HepG2 (cell line): ENCODE measurements around the gene SIX3. TPM values are rescaled to one million over a fixed set of nuclear protein-coding genes. Genes with fewer than 3 reads are reported as not detected.

Experiments used
- ASH2L ChIP-seq: fragments of 300-600, 200-600 bp; sonication (generic); IDR thresholded peaks from 2 replicates; pipeline ENCODE4 v1.7.0; 2017; ENCODE audit warnings: low read depth, mild to moderate bottlenecking, moderate library complexity, mixed read lengths, low read length; ENCODE audit not compliant: insufficient read length
- HOXA5 ChIP-seq: sonication (generic); formaldehyde crosslinking; IDR thresholded peaks from 2 replicates; pipeline ENCODE4 v1.4.0; 2020; ENCODE audit warnings: missing genetic modification reagents
- NCOA2 ChIP-seq: sonication (generic); formaldehyde crosslinking; IDR thresholded peaks from 2 replicates; pipeline ENCODE4 v1.8.0; 2022; ENCODE audit warnings: inconsistent platforms
- PAF1 ChIP-seq: IDR thresholded peaks from 2 replicates; pipeline ENCODE4 v1.6.1; 2016; ENCODE audit warnings: missing genetic modification reagents, missing compliant biosample characterization
- SAP130 ChIP-seq: IDR thresholded peaks from 2 replicates; pipeline ENCODE4 v1.6.1; 2016; ENCODE audit warnings: low read depth
- WIZ ChIP-seq: sonication (generic); formaldehyde crosslinking; IDR thresholded peaks from 2 replicates; pipeline ENCODE4 v1.5.1; 2020; ENCODE audit warnings: mild to moderate bottlenecking, missing genetic modification reagents
- ZMYM4 ChIP-seq: sonication (generic); formaldehyde crosslinking; IDR thresholded peaks from 2 replicates; pipeline ENCODE4 v1.8.1; 2023; ENCODE audit warnings: mild to moderate bottlenecking, missing genetic modification reagents
- ZNF331 ChIP-seq: sonication (generic); formaldehyde crosslinking; IDR thresholded peaks from 2 replicates; pipeline ENCODE4 v1.4.0; 2020; ENCODE audit warnings: missing genetic modification reagents
- ZNF709 ChIP-seq: sonication (generic); formaldehyde crosslinking; IDR thresholded peaks from 2 replicates; pipeline ENCODE4 v1.5.0; 2020; ENCODE audit warnings: mild to moderate bottlenecking, missing genetic modification reagents
- ZNF816 ChIP-seq: sonication (generic); formaldehyde crosslinking; IDR thresholded peaks from 2 replicates; pipeline ENCODE4 v1.8.0; 2022; ENCODE audit warnings: missing genetic modification reagents, mild to moderate bottlenecking, borderline replicate concordance
- ZNF850 ChIP-seq: sonication (generic); formaldehyde crosslinking; conservative IDR thresholded peaks from 2 replicates; pipeline ENCODE4 v1.9.0; 2021; ENCODE audit warnings: mild to moderate bottlenecking, missing genetic modification reagents
- polyA plus RNA-seq, 8 experiments: library from polyadenylated mRNA; depleted of rRNA in 3 of 8; stranded (reverse) in 7 of 8; unstranded in 1 of 8; fragments of >200 nt; fragmentation: Illumina TruSeq in 4 of 8; extraction: Trizol in 4 of 8; gene quantifications; 2 replicates each; pipeline versions ENCODE4 v1.2.1 to v1.2.3, GENCODE V29; 2011 to 2016; ENCODE audit warnings: low read depth in 4 of 8, missing spikeins in 1 of 8, mixed read lengths in 1 of 8; ENCODE audit not compliant: insufficient read depth in 1 of 8
- total RNA-seq, 5 experiments: library from RNA; depleted of rRNA; stranded (reverse); fragments of >200 nt; fragmentation: Illumina TruSeq; extraction: Trizol; gene quantifications; 2 replicates each; pipeline ENCODE4 v1.2.3, GENCODE V29; 2016; ENCODE audit warnings: low read depth in 1 of 5
- TF ChIP-seq, protein P1 (sequence below): IDR thresholded peaks from 2 replicates; pipeline ENCODE4 v1.6.1; 2016; ENCODE audit warnings: low read depth, borderline replicate concordance
- TF ChIP-seq, protein P2 (sequence below), 2 experiments: fragments of 450-650 bp in 1 of 2; sonication (generic) in 1 of 2; formaldehyde crosslinking; IDR thresholded peaks; 2 replicates each; pipeline versions ENCODE4 v1.5.0 to v1.8.0; 2020 to 2022; ENCODE audit warnings: mild to moderate bottlenecking in 1 of 2, missing genetic modification reagents in 1 of 2
- TF ChIP-seq, protein P3 (sequence below): sonication (generic); formaldehyde crosslinking; IDR thresholded peaks from 2 replicates; pipeline ENCODE4 v1.5.0; 2020; ENCODE audit warnings: mild to moderate bottlenecking, missing genetic modification reagents
- TF ChIP-seq, protein P4 (sequence below): sonication (generic); formaldehyde crosslinking; IDR thresholded peaks from 2 replicates; pipeline ENCODE4 v1.5.0; 2020; ENCODE audit warnings: mild to moderate bottlenecking, missing genetic modification reagents
- TF ChIP-seq, protein P5 (sequence below): sonication (generic); formaldehyde crosslinking; IDR thresholded peaks from 2 replicates; pipeline ENCODE4 v1.9.0; 2022; ENCODE audit warnings: missing genetic modification reagents, mild to moderate bottlenecking, borderline replicate concordance
- TF ChIP-seq, protein P6 (sequence below): sonication (generic); formaldehyde crosslinking; IDR thresholded peaks from 2 replicates; pipeline ENCODE4 v1.4.0; 2020; ENCODE audit warnings: missing genetic modification reagents
- TF ChIP-seq, protein P7 (sequence below): conservative IDR thresholded peaks from 2 replicates; pipeline ENCODE4 v1.6.1; 2018; ENCODE audit warnings: missing genetic modification reagents

The SIX3 gene
- total and polyA plus RNA-seq, 2 of the 13 experiments (the other 11 are each of a cell fraction or from before 2014, with no cell fraction given): not detected

DNA sequence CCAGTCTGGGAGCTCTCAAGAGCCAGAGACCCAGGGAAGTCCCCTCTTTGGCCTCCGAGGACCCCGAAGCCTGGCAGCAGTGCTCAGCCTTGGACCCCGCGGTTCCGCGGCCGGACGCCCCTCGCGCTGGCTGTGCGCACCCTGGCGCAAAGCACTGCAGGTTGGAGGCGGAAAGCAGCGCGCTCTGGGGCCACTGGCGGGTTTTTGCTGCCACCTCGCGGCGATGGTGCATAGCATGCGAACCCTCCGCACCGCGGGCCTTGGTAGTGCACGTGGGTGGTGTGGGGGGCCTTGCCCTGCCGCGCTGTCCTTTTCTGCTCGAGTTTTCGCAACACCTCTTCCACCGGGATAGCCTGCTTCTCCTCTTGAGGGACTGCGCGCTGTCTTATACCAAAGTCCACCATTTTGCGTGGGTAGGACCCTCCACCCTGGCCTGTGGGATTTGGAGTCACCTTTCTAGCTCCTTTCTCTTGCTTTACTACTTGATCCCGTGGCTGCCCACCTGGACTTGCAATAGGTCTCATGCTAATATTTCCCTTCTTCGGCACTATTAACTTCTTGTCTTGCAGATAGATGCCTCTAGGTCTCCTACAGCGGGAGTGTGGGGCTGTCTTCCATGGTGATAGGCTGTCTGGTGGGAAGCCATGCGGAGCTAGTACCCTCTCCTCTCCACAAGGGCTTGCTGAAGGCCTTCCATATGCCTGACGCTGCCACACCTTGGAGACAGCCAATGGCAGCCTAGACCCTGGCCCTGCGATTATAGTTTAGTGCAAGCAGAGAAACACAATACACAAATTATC is 14.3 kb downstream of the SIX3 start (continued):
- no peak for TF ChIP-seq SAP130 (CRISPR knock-in tag)
- TF ChIP-seq HOXA5 (CRISPR knock-in tag): peak; percentile 63; the same call in 1 of the 2 replicates
- TF ChIP-seq, protein P1, sequence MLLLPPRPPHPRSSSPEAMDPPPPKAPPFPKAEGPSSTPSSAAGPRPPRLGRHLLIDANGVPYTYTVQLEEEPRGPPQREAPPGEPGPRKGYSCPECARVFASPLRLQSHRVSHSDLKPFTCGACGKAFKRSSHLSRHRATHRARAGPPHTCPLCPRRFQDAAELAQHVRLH (CRISPR knock-in tag): peak; percentile 60; the same call in 1 of the 2 replicates
- TF ChIP-seq, protein P2, sequence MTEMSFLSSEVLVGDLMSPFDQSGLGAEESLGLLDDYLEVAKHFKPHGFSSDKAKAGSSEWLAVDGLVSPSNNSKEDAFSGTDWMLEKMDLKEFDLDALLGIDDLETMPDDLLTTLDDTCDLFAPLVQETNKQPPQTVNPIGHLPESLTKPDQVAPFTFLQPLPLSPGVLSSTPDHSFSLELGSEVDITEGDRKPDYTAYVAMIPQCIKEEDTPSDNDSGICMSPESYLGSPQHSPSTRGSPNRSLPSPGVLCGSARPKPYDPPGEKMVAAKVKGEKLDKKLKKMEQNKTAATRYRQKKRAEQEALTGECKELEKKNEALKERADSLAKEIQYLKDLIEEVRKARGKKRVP (CRISPR knock-in tag; IDR thresholded peaks at IDR 0.05): no peak
- no peak for TF ChIP-seq ZNF816 (CRISPR knock-in tag)
- peak; percentile 64; the same call in 1 of the 2 replicates for TF ChIP-seq ZNF331 (CRISPR knock-in tag)
- TF ChIP-seq, protein P3, sequence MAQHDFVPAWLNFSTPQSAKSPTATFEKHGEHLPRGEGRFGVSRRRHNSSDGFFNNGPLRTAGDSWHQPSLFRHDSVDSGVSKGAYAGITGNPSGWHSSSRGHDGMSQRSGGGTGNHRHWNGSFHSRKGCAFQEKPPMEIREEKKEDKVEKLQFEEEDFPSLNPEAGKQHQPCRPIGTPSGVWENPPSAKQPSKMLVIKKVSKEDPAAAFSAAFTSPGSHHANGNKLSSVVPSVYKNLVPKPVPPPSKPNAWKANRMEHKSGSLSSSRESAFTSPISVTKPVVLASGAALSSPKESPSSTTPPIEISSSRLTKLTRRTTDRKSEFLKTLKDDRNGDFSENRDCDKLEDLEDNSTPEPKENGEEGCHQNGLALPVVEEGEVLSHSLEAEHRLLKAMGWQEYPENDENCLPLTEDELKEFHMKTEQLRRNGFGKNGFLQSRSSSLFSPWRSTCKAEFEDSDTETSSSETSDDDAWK (CRISPR knock-in tag): no peak
- TF ChIP-seq, protein P4, sequence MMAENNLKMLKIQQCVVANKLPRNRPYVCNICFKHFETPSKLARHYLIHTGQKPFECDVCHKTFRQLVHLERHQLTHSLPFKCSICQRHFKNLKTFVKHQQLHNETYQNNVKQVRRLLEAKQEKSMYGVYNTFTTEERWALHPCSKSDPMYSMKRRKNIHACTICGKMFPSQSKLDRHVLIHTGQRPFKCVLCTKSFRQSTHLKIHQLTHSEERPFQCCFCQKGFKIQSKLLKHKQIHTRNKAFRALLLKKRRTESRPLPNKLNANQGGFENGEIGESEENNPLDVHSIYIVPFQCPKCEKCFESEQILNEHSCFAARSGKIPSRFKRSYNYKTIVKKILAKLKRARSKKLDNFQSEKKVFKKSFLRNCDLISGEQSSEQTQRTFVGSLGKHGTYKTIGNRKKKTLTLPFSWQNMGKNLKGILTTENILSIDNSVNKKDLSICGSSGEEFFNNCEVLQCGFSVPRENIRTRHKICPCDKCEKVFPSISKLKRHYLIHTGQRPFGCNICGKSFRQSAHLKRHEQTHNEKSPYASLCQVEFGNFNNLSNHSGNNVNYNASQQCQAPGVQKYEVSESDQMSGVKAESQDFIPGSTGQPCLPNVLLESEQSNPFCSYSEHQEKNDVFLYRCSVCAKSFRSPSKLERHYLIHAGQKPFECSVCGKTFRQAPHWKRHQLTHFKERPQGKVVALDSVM: no peak
- no peak for TF ChIP-seq PAF1 (CRISPR knock-in tag)
- TF ChIP-seq, protein P5, sequence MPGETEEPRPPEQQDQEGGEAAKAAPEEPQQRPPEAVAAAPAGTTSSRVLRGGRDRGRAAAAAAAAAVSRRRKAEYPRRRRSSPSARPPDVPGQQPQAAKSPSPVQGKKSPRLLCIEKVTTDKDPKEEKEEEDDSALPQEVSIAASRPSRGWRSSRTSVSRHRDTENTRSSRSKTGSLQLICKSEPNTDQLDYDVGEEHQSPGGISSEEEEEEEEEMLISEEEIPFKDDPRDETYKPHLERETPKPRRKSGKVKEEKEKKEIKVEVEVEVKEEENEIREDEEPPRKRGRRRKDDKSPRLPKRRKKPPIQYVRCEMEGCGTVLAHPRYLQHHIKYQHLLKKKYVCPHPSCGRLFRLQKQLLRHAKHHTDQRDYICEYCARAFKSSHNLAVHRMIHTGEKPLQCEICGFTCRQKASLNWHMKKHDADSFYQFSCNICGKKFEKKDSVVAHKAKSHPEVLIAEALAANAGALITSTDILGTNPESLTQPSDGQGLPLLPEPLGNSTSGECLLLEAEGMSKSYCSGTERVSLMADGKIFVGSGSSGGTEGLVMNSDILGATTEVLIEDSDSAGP (CRISPR knock-in tag): peak; percentile 88
- TF ChIP-seq ZNF709 (CRISPR knock-in tag): no peak
- TF ChIP-seq ZNF850: no peak
- TF ChIP-seq WIZ (CRISPR knock-in tag): peak; percentile 70; the same call in 1 of the 2 replicates
- TF ChIP-seq ZMYM4 (CRISPR knock-in tag): peak; percentile 47; the same call in 1 of the 2 replicates
- TF ChIP-seq, protein P6, sequence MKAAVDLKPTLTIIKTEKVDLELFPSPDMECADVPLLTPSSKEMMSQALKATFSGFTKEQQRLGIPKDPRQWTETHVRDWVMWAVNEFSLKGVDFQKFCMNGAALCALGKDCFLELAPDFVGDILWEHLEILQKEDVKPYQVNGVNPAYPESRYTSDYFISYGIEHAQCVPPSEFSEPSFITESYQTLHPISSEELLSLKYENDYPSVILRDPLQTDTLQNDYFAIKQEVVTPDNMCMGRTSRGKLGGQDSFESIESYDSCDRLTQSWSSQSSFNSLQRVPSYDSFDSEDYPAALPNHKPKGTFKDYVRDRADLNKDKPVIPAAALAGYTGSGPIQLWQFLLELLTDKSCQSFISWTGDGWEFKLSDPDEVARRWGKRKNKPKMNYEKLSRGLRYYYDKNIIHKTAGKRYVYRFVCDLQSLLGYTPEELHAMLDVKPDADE: no peak
- TF ChIP-seq ASH2L: peak; percentile 23
- TF ChIP-seq, protein P7, sequence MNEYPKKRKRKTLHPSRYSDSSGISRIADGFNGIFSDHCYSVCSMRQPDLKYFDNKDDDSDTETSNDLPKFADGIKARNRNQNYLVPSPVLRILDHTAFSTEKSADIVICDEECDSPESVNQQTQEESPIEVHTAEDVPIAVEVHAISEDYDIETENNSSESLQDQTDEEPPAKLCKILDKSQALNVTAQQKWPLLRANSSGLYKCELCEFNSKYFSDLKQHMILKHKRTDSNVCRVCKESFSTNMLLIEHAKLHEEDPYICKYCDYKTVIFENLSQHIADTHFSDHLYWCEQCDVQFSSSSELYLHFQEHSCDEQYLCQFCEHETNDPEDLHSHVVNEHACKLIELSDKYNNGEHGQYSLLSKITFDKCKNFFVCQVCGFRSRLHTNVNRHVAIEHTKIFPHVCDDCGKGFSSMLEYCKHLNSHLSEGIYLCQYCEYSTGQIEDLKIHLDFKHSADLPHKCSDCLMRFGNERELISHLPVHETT (CRISPR knock-in tag): no peak
- no peak for TF ChIP-seq NCOA2 (CRISPR knock-in tag)
